Gastroesophageal sphincter (tissue), 4 donors: ENCODE results near the gene CMTR2. TPM values are rescaled to one million over a fixed set of nuclear protein-coding genes. Genes with fewer than 3 reads are reported as not detected.

Source experiments
- ATAC-seq: fragments of 150-250 bp; one replicate; pipeline ENCODE4 v1.9.1; 2016; ENCODE audit warnings: mild to moderate bottlenecking, moderate library complexity
- H3K27ac ChIP-seq, 4 donors: fragments of 200-600 bp; sonication (generic) in 3 of 4; 1 replicate in 3 of 4; 2 replicates in 1 of 4; pipeline ENCODE4 v1.5.1; 2016 to 2019
- H3K27me3 ChIP-seq: fragments of 200-600 bp; sonication (generic); one replicate; pipeline ENCODE4 v1.5.1; 2019
- H3K36me3 ChIP-seq, 2 donors: fragments of 200-600 bp; sonication (generic); one replicate each; pipeline ENCODE4 v1.5.1; 2019; ENCODE audit warnings: control low read depth in 1 of 2
- H3K4me1 ChIP-seq, 3 donors: fragments of 200-600 bp; sonication (generic); 1 replicate in 2 of 3; 2 replicates in 1 of 3; pipeline ENCODE4 v1.5.1; 2016 to 2019; ENCODE audit warnings: control low read depth in 2 of 3
- H3K4me3 ChIP-seq, 2 donors: fragments of 200-600 bp; sonication (generic); one replicate each; pipeline ENCODE4 v1.5.1; 2019; ENCODE audit warnings: mild to moderate bottlenecking in 1 of 2, moderate library complexity in 1 of 2
- H3K9me3 ChIP-seq, 3 donors: fragments of 200-600 bp; sonication (generic); one replicate each; pipeline ENCODE4 v1.5.1; 2017 to 2019; ENCODE audit warnings: control low read depth in 2 of 3
- EP300 ChIP-seq: sonication (generic); formaldehyde crosslinking; IDR thresholded peaks from one replicate; pipeline ENCODE4 v1.6.1; 2017; ENCODE audit warnings: antibody characterized with exemption, mild to moderate bottlenecking
- POLR2A ChIP-seq, 2 donors: fragments of 450-650 bp; IDR thresholded peaks; one replicate each; pipeline ENCODE4 v1.6.1; 2017; ENCODE audit warnings: antibody characterized with exemption in 2 of 2, mild to moderate bottlenecking in 2 of 2, moderate library complexity in 1 of 2
- POLR2AphosphoS5 ChIP-seq: sonication (generic); formaldehyde crosslinking; IDR thresholded peaks from one replicate; pipeline ENCODE4 v1.6.1; 2017; ENCODE audit warnings: antibody characterized with exemption
- WGBS, 2 donors: methylation state at CpG; one replicate each; pipeline ENCODE4 v1.1.5; 2018; ENCODE audit warnings: low coverage in 1 of 2; 5-methylcytosine and 5-hydroxymethylcytosine counted together
- total RNA-seq, 4 donors: library from RNA; depleted of rRNA; stranded (reverse); fragments of >200 nt; gene quantifications; one replicate each; pipeline ENCODE4 v1.1.0, GENCODE V29; 2016
- TF ChIP-seq, protein P1 (sequence below), 4 experiments: fragments of 200-600 bp in 2 of 4; fragments of 450-650 bp in 2 of 4; sonication (generic) in 1 of 4; IDR thresholded peaks; one replicate each; pipeline ENCODE4 v1.5.1; 2017 to 2019; ENCODE audit warnings: antibody characterized with exemption in 4 of 4, mild to moderate bottlenecking in 2 of 4, moderate library complexity in 2 of 4

CMTR2 gene
- total RNA-seq, 4 donors from 2014 or later: 10.6 to 30.2 (median 22.7) TPM

DNA sequence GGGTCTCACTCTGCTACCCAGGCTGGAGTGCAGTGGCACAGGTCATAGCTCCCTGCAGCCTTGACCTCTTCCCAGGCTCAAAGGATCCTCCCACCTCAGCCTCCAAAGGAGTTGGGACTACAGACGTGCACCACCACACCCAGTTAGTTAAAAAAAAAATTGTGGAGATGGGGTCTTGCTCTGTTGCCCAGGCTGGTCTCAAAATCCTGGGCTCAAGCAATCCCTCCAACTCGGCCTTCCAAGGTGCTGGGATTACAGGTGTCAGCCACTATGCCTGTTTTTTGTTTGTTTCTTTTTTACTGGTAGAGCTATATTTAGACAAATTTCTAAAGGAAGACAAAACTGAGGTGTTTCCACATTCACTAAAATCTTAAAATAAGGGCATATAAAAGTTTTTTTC, 1.7 kb downstream of the CMTR2 start:
- WGBS, 2 donors: 83 to 86% methylated on average over 1 to 2 of the region's 2 CpGs

DNA sequence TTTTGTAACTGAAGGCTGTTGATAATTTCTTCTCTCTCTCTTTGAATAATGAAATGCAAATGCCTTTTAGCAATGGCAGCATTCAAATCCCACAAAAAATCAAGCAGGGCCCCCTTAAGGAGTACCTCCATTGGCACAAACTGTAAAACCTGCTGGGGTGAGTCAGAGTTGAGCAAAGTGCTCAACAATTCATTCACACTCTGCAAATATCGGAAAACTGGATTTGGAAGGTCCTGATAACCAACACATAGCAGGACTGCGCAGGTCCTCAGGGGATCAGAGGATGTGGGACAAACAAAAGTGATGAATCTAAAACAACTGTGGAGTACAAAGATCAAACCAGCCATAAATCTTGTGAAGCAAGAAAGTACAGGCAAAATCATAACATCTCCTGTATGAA, 5.6 kb downstream of the CMTR2 start:
- H3K27ac ChIP-seq: no peak overlapping the region
- no peak overlapping the region for H3K4me3 ChIP-seq
- peaks cover 0 to 45% of the 10 kb centered on the region in 2 donors for H3K36me3 ChIP-seq
- no peaks in the 10 kb centered on the region for H3K27me3 ChIP-seq
- no CpG with 5 or more reads among the region's 2 CpGs for WGBS, 2 donors
- no peaks in the 10 kb centered on the region for H3K9me3 ChIP-seq
- ATAC-seq: no peak
- peaks cover 0 to 19% (median 0%) of the 10 kb centered on the region in 3 donors for H3K4me1 ChIP-seq
- TF ChIP-seq POLR2AphosphoS5 (no peak), EP300 (no peak), POLR2A (IDR thresholded peaks at IDR 0.05) (no peak)
- TF ChIP-seq, protein P1, sequence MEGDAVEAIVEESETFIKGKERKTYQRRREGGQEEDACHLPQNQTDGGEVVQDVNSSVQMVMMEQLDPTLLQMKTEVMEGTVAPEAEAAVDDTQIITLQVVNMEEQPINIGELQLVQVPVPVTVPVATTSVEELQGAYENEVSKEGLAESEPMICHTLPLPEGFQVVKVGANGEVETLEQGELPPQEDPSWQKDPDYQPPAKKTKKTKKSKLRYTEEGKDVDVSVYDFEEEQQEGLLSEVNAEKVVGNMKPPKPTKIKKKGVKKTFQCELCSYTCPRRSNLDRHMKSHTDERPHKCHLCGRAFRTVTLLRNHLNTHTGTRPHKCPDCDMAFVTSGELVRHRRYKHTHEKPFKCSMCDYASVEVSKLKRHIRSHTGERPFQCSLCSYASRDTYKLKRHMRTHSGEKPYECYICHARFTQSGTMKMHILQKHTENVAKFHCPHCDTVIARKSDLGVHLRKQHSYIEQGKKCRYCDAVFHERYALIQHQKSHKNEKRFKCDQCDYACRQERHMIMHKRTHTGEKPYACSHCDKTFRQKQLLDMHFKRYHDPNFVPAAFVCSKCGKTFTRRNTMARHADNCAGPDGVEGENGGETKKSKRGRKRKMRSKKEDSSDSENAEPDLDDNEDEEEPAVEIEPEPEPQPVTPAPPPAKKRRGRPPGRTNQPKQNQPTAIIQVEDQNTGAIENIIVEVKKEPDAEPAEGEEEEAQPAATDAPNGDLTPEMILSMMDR (IDR thresholded peaks at IDR 0.05): no peak

More for the DNA sequence above, 1.7 kb downstream of the CMTR2 start:
- H3K4me3 ChIP-seq: no peak overlapping the region
- peaks cover 0 to 27% (median 0%) of the 10 kb centered on the region in 3 donors for H3K4me1 ChIP-seq
- no peak for ATAC-seq
- no peaks in the 10 kb centered on the region for H3K9me3 ChIP-seq
- TF ChIP-seq EP300 (no peak), POLR2AphosphoS5 (no peak), POLR2A (IDR thresholded peaks at IDR 0.05) (no peak)
- TF ChIP-seq, protein P1 (IDR thresholded peaks at IDR 0.05): no peak
- H3K27me3 ChIP-seq: peaks cover 11% of the 10 kb centered on the region
- H3K36me3 ChIP-seq: peaks cover 0 to 45% of the 10 kb centered on the region in 2 donors
- no peak overlapping the region for H3K27ac ChIP-seq

DNA sequence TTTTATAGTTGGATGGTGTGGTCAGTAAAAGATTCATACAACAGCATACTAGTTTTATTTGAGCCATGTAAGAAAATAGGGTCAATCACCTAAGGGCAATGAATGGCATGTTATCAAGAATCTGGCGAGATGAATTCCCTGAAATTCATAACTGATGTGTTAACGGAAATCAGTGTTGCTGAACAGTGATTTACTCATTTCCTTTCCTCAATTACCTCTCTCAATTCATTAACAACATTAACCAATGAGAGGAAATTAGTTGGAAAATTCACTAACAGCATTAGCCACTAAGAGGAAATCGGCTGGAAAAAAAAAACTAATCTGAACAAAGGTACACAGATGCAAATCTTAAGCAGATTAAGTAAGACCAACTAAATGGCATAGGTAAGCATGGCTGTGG, 6.3 kb downstream of the CMTR2 start:
- 57 to 79% methylated on average over 3 of the region's 3 CpGs for WGBS, 2 donors
- no peak overlapping the region for H3K27ac ChIP-seq
- H3K4me1 ChIP-seq: peaks cover 0 to 12% (median 0%) of the 10 kb centered on the region in 3 donors
- no peaks in the 10 kb centered on the region for H3K27me3 ChIP-seq
- no peaks in the 10 kb centered on the region for H3K9me3 ChIP-seq
- ATAC-seq: no peak
- H3K36me3 ChIP-seq: peaks cover 0 to 45% of the 10 kb centered on the region in 2 donors
- H3K4me3 ChIP-seq: no peak overlapping the region
- TF ChIP-seq POLR2A (IDR thresholded peaks at IDR 0.05) (no peak), POLR2AphosphoS5 (no peak), EP300 (no peak)
- TF ChIP-seq, protein P1 (IDR thresholded peaks at IDR 0.05): no peak

DNA sequence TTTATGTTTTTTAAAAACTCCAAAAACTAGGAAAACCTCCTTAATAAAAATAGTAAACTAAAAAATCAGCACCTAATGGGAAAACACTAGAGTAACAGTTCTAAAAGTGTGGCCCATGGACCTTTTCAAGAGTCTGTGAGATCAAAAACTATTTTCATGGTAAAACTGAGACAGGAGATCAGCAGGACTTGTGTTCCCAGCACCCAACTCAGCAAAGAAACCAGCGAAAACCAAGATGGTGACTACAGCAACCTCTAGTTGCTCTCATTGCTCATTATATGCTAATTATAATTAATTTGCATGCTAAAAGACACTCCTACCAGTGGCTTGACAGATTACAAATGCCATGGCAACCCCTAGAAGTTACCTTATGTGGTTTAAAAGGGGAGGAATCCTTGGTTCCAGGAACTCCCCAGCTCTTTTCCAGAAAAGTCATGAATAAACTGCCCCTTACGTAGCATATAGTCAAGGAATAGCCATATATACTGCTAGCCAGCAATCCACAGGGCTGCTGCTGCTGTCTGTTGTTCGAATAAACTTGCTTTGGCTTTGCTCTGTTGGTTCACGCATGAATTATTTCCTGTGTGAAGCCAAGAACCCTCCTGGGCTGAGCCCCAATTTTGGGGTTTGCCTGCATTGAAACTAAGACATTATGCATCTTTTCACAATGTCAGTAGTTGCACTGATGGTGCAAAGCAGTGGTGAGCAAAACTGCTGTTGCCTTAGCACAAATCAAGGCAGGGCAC, 12.4 kb downstream of the CMTR2 start:
- Histone ChIP-seq H3K9me3 (peaks cover 0 to 10% (median 0%) of the 10 kb centered on the region in 3 donors), H3K36me3 (no peaks in the 10 kb centered on the region), H3K4me1 (no peaks in the 10 kb centered on the region), H3K4me3 (no peak overlapping the region), H3K27me3 (no peaks in the 10 kb centered on the region), H3K27ac (no peak overlapping the region)
- ATAC-seq: no peak
- TF ChIP-seq POLR2A (IDR thresholded peaks at IDR 0.05): no peak
- whole genome bisulfite sequencing, 2 donors: 92 to 96% methylated on average over 4 of the region's 4 CpGs

DNA sequence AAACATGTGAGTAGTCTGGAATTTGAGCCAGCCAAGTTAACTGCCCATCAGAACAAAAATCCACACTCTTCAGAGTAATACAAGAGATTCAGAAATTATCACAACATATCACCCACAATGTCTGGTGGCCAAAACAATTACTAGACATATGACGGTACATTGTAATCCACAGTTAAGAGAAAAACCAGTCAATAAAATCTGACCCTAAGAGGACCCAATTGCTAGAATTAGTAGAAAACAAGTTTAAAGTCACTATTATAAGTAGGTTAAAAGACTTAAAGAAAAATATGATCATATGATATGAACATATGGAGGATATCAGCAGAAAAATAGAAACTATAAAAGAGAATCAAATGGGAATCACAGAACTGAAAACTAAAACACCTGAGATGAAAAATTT, 15.8 kb downstream of the CMTR2 start:
- Histone ChIP-seq H3K4me1 (no peaks in the 10 kb centered on the region), H3K4me3 (no peak overlapping the region), H3K36me3 (no peaks in the 10 kb centered on the region), H3K27me3 (no peaks in the 10 kb centered on the region), H3K9me3 (peaks cover 0 to 10% (median 0%) of the 10 kb centered on the region in 3 donors), H3K27ac (no peak overlapping the region)
- no peak for ATAC-seq
- WGBS, 2 donors: 88 to 100% methylated on average over 1 of the region's 1 CpG
- TF ChIP-seq, protein P1 (IDR thresholded peaks at IDR 0.05): no peak
- TF ChIP-seq POLR2A (IDR thresholded peaks at IDR 0.05): no peak
